Left ventricle myocardium inferior (tissue), 1 donor: ENCODE measurements around the gene CD164. TPM values are rescaled to one million over a fixed set of nuclear protein-coding genes. Genes with fewer than 3 reads are reported as not detected.

Experiments used
- DNase-seq: peaks from one replicate; pipeline ENCODE4 v3.0.0-alpha.2; 2020
- H3K27ac ChIP-seq: fragments of 200-600 bp; replicated peaks from 2 replicates; pipeline ENCODE4 v1.8.0; 2021
- H3K27me3 ChIP-seq: fragments of 200-600 bp; 2 replicates; pipeline ENCODE4 v1.8.0; 2021; ENCODE audit warnings: low read depth
- H3K36me3 ChIP-seq: fragments of 200-600 bp; 2 replicates; pipeline ENCODE4 v1.8.0; 2021
- H3K4me1 ChIP-seq: fragments of 200-600 bp; 2 replicates; pipeline ENCODE4 v1.8.0; 2021
- H3K4me3 ChIP-seq: fragments of 200-600 bp; 2 replicates; pipeline ENCODE4 v1.8.0; 2021; ENCODE audit warnings: mild to moderate bottlenecking, moderate library complexity
- H3K9me3 ChIP-seq: fragments of 200-600 bp; replicated peaks from 2 replicates; pipeline ENCODE4 v1.8.0; 2021
- intact Hi-C: fragments of 100-400 bp; cut with micrococcal nuclease; formaldehyde crosslinking; loops from one replicate; pipeline ENCODE4 v1.11.0; 2022
- total RNA-seq: library from RNA; stranded (reverse); fragmentation: NEBNext Ultra II Directional; extraction: Animal tissue kit (Norgen Biotek cat#: 25700); gene quantifications from one replicate; pipeline ENCODE4 v1.2.1, GENCODE V29; 2021
- TF ChIP-seq, protein P1 (sequence below): fragments of 200-600 bp; IDR thresholded peaks from 2 replicates; pipeline ENCODE4 v1.8.0; 2021; ENCODE audit warnings: antibody characterized with exemption, mild to moderate bottlenecking, borderline replicate concordance
- donor health status: DM: no; HTN: yes; CAD: no; lungs with severe emphysema.

Gene CD164
- total RNA-seq, 1 donor from 2014 or later = 93.3 TPM

DNA sequence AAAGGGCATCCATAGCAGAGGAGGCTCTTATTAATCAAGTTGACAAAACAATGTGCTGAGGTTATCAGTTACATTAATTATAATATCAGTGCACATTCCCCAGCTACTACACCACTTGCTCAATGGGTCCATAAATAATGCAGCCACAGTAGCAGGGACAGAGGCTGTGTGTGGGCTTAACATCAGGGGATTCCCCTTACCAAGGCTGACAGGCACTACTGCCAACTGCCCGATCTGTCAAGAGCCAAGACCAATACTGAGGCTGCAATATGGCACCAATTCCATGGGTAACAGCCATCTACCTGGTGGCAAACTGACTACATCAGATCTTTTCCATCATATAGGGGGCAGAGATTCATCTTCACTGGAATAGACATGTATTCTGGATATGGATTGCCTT, 22.0 kb downstream of the CD164 start:
- DNase-seq = no peak
- TF ChIP-seq, protein P1, sequence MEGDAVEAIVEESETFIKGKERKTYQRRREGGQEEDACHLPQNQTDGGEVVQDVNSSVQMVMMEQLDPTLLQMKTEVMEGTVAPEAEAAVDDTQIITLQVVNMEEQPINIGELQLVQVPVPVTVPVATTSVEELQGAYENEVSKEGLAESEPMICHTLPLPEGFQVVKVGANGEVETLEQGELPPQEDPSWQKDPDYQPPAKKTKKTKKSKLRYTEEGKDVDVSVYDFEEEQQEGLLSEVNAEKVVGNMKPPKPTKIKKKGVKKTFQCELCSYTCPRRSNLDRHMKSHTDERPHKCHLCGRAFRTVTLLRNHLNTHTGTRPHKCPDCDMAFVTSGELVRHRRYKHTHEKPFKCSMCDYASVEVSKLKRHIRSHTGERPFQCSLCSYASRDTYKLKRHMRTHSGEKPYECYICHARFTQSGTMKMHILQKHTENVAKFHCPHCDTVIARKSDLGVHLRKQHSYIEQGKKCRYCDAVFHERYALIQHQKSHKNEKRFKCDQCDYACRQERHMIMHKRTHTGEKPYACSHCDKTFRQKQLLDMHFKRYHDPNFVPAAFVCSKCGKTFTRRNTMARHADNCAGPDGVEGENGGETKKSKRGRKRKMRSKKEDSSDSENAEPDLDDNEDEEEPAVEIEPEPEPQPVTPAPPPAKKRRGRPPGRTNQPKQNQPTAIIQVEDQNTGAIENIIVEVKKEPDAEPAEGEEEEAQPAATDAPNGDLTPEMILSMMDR = no peak
- Histone ChIP-seq H3K4me1 (peaks cover 25% of the 10 kb centered on the region), H3K36me3 (peaks cover 81% of the 10 kb centered on the region), H3K27me3 (no peaks in the 10 kb centered on the region), H3K27ac (peak overlapping the region; percentile 3), H3K9me3 (peaks cover 23% of the 10 kb centered on the region), H3K4me3 (no peak overlapping the region)
- intact Hi-C loops = no loop called here

DNA sequence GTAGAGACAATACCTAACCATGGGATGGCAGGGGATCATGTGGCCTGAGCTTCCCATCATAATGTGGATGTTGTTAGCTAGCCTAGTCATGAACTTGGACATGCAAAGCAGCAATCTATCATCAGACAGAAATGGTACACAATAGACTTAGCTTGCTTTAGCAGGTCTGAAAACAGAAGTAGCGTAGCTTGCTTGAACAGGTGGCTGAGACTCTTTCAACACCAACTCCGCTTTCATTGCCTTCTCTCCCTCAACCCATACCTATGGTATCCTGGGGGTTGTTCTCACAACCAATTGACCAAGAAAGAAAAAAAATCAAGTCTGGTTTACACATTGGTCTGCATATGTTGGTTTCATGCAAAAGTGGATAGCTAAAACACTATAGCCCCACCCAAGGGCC, 23.0 kb downstream of the CD164 start:
- Histone ChIP-seq H3K36me3 (peaks cover 78% of the 10 kb centered on the region), H3K27ac (no peak overlapping the region), H3K4me3 (no peak overlapping the region), H3K4me1 (peaks cover 25% of the 10 kb centered on the region), H3K9me3 (peaks cover 17% of the 10 kb centered on the region), H3K27me3 (no peaks in the 10 kb centered on the region)
- TF ChIP-seq, protein P1 = no peak
- intact Hi-C loops = no loop called here
- DNase-seq = no peak

DNA sequence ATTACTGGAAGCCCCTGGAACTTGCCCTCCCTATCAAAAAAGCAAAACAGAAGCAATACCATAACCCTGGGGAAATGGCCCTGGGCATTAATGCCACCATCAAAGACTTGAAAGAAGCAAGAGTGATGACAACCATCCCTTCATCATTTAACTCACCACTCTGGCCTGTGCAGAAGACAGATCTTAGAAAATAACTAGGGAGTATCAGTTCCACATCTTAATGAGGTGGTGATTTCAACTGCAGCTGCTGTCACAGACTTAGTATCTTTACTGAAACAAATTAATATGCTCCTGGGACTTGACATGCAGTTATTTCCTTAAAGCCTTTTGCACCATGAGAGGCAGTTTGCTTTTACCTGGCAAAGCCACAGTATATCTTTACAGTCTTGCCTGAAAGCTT, 24.1 kb downstream of the CD164 start:
- intact Hi-C loops = no loop called here
- no peak for DNase-seq

DNA sequence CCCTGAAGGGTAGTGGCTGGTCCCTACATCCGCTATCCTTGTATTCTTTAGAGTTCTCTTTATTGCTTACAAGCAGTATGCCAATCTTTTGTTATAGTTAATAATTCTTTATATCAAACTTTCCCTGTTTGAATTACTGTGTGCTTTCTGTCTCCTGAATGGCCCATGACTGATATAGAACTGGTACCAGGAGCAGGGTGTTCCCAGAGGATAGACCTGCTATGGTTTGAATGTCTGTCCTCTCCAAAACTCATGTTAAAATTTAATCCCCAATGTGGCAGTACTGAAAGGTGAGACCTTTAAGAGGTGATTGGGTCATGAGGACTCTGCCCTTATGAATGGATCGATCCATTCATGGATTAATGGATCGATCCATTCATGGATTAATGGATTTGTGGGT, 26.0 kb downstream of the CD164 start:
- TF ChIP-seq, protein P1 = no peak
- Histone ChIP-seq H3K9me3 (peaks cover 11% of the 10 kb centered on the region), H3K27ac (no peak overlapping the region), H3K4me3 (no peak overlapping the region), H3K36me3 (peaks cover 59% of the 10 kb centered on the region), H3K4me1 (peaks cover 25% of the 10 kb centered on the region), H3K27me3 (no peaks in the 10 kb centered on the region)
- no peak for DNase-seq
- intact Hi-C loops = no loop called here

More for the DNA sequence above, 24.1 kb downstream of the CD164 start:
- H3K4me1 ChIP-seq = peaks cover 25% of the 10 kb centered on the region
- peaks cover 17% of the 10 kb centered on the region for H3K9me3 ChIP-seq
- no peak overlapping the region for H3K4me3 ChIP-seq
- no peaks in the 10 kb centered on the region for H3K27me3 ChIP-seq
- H3K27ac ChIP-seq = no peak overlapping the region
- TF ChIP-seq, protein P1 = no peak
- peaks cover 74% of the 10 kb centered on the region for H3K36me3 ChIP-seq

DNA sequence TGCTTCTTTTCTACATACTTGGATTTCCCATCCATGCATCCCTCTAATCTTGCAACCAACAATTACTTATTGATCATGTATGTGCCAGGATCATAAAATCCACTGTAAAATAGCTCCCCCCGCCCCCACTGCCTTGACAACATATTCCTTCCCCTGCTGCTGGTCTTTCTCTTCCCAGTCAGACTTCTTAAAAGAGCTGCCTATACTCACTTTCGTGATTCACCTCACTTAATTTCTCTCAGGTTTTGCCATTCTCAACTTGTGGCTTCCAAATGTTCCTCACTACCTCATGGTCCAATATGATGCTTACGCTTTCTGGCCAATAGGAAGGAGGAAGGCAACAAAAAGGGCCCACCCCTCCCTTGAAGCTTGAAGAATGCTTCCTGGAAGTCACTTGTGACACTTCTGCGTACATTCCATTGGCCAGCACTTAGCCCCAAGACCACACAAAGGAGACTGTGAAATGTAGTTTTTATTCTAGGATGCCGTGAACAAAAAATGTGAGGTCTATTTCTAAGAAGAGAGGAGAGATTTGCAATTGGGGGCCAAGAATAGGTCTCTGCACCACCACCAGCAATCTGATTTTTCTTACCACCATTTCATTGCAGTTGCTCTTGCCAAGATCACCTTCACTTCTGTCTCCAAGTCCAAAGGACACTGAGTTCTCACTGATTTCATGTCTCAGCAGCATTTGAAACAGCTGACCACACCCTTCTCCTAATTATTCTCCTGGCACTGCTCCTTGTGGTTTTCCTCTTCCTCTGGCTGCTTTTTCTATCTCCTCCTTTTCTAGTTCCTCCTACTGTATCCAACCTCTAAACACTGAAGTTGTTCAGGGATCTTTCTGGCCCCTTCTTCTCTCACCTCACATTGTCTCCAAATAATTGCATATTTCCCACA, 30.8 kb downstream of the CD164 start:
- H3K27ac ChIP-seq = peak overlapping the region; percentile 33
- H3K27me3 ChIP-seq = no peaks in the 10 kb centered on the region
- intact Hi-C loops = no loop called here

More for the DNA sequence above, 30.8 kb downstream of the CD164 start:
- DNase-seq = no peak
- TF ChIP-seq, protein P1 = no peak
- Histone ChIP-seq H3K4me3 (no peak overlapping the region), H3K9me3 (peaks cover 8% of the 10 kb centered on the region), H3K4me1 (peaks cover 28% of the 10 kb centered on the region), H3K36me3 (peaks cover 24% of the 10 kb centered on the region)
